HL-60 (cell line): ENCODE data around the gene AGMO.

ENCODE experiments used
- DNase-seq, 2 experiments: peaks; one replicate each; pipeline ENCODE4 v3.0.0-alpha.2; 2010 to 2020; ENCODE audit warnings: low read depth in 1 of 2, low spot score in 1 of 2
- H3K27ac ChIP-seq: fragments of 250-450 bp; sonication (Bioruptor Pico); replicated peaks from 2 replicates; pipeline ENCODE4 v1.5.1; 2020; ENCODE audit warnings: mild to moderate bottlenecking, moderate library complexity
- H3K27me3 ChIP-seq: fragments of 250-450 bp; sonication (Bioruptor Pico); 2 replicates; pipeline ENCODE4 v1.5.1; 2021; ENCODE audit warnings: mild to moderate bottlenecking, moderate library complexity; ENCODE audit not compliant: insufficient read depth, poor library complexity, severe bottlenecking
- H3K4me3 ChIP-seq: replicated peaks from 2 replicates; pipeline ENCODE4 v1.5.1; 2011; ENCODE audit warnings: mild to moderate bottlenecking, control low read depth, low read length; ENCODE audit not compliant: insufficient read depth
- GABPA ChIP-seq: IDR thresholded peaks from 2 replicates; pipeline ENCODE4 v1.6.1; 2012; ENCODE audit warnings: low read depth
- POLR2AphosphoS5 ChIP-seq: IDR thresholded peaks from 2 replicates; pipeline ENCODE4 v1.6.1; 2012; ENCODE audit warnings: low read depth
- SPI1 ChIP-seq: IDR thresholded peaks from 2 replicates; pipeline ENCODE4 v1.6.1; 2012; ENCODE audit warnings: low read depth, mild to moderate bottlenecking, borderline replicate concordance
- TF ChIP-seq, protein P1 (sequence below): IDR thresholded peaks from one replicate; pipeline ENCODE4 v1.5.1; 2011; ENCODE audit warnings: low read length, control low read depth, inconsistent platforms; ENCODE audit not compliant: insufficient read depth
- TF ChIP-seq, protein P2 (sequence below): IDR thresholded peaks from 2 replicates; pipeline ENCODE4 v1.6.1; 2012; ENCODE audit warnings: low read depth; ENCODE audit not compliant: insufficient replicate concordance

AGMO gene

DNA sequence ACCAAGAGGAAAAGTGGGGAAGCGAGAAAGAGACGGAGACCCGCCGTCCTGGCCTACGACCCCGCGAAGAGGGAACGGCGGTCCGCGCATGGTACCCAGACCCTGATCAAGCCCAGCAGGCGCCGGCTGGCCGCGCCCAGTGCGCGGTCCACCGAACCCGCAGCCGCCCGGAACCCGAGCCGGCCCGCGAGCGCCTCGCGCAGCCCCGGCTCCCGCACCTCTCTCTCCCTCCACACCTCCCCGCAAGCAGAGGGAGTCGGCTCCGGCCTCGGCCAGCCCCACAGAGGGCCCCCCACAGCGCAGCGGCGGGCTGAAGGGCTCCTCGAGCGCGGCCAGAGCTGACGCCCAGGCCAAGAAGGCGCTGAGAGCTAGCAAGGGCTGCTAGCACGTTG lies 164.7 kb downstream of the AGMO start:
- H3K27ac ChIP-seq = no peak overlapping the region
- H3K27me3 ChIP-seq = no peaks in the 10 kb centered on the region
- H3K4me3 ChIP-seq = no peak overlapping the region
- TF ChIP-seq, protein P1, sequence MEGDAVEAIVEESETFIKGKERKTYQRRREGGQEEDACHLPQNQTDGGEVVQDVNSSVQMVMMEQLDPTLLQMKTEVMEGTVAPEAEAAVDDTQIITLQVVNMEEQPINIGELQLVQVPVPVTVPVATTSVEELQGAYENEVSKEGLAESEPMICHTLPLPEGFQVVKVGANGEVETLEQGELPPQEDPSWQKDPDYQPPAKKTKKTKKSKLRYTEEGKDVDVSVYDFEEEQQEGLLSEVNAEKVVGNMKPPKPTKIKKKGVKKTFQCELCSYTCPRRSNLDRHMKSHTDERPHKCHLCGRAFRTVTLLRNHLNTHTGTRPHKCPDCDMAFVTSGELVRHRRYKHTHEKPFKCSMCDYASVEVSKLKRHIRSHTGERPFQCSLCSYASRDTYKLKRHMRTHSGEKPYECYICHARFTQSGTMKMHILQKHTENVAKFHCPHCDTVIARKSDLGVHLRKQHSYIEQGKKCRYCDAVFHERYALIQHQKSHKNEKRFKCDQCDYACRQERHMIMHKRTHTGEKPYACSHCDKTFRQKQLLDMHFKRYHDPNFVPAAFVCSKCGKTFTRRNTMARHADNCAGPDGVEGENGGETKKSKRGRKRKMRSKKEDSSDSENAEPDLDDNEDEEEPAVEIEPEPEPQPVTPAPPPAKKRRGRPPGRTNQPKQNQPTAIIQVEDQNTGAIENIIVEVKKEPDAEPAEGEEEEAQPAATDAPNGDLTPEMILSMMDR = no peak
- no peak for TF ChIP-seq GABPA
- TF ChIP-seq POLR2AphosphoS5 = no peak
- no peak for TF ChIP-seq SPI1
- TF ChIP-seq, protein P2, sequence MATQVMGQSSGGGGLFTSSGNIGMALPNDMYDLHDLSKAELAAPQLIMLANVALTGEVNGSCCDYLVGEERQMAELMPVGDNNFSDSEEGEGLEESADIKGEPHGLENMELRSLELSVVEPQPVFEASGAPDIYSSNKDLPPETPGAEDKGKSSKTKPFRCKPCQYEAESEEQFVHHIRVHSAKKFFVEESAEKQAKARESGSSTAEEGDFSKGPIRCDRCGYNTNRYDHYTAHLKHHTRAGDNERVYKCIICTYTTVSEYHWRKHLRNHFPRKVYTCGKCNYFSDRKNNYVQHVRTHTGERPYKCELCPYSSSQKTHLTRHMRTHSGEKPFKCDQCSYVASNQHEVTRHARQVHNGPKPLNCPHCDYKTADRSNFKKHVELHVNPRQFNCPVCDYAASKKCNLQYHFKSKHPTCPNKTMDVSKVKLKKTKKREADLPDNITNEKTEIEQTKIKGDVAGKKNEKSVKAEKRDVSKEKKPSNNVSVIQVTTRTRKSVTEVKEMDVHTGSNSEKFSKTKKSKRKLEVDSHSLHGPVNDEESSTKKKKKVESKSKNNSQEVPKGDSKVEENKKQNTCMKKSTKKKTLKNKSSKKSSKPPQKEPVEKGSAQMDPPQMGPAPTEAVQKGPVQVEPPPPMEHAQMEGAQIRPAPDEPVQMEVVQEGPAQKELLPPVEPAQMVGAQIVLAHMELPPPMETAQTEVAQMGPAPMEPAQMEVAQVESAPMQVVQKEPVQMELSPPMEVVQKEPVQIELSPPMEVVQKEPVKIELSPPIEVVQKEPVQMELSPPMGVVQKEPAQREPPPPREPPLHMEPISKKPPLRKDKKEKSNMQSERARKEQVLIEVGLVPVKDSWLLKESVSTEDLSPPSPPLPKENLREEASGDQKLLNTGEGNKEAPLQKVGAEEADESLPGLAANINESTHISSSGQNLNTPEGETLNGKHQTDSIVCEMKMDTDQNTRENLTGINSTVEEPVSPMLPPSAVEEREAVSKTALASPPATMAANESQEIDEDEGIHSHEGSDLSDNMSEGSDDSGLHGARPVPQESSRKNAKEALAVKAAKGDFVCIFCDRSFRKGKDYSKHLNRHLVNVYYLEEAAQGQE = no peak
- no peak for DNase-seq

DNA sequence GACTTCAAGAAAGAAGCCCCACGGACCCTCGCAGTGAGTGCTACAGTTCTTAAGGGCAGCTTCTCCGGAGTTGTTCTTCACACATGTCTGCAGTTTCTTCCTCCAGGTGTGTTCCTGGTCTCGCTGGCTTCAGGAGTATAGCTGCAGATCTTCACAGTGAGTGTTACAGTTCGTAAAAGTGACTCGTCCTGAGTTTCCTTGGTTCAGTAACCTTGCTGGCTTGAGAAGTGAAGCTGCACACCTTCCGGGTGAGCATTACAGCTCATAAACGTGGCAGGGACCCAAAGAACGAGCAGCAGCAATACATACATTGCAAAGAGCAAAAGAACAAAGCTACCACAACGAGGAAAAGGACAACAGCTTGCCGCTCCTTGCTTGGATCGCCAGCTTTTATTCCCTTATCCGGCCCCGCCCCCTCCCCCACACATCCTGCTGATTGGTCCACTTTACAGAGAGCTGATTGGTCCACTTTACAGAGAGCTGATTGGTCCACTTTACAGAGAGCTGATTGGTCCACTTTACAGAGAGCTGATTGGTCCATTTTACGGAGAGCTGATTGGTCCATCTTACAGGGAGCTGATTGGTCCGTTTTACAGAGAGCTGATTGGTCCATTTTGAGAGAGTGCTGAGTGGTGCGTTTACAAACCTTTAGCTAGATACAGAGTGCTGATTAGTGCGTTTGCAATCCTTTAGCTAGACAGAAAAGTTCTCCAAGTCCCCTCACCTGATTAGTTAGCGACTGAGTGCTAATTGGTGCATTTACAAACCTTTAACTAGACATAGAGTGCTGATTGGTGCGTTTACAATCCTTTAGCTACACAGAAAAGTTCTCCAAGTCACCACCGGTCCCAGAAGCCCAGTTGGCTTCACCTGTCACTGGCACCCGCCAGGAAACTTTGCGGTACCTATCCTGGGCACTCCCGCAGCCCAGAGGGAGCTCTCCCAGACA lies 165.3 kb downstream of the AGMO start:
- TF ChIP-seq POLR2AphosphoS5 = no peak
- no peak for TF ChIP-seq GABPA
- TF ChIP-seq, protein P2 = no peak
- TF ChIP-seq, protein P1 = no peak
- TF ChIP-seq SPI1 = no peak
- Histone ChIP-seq H3K27me3 (no peaks in the 10 kb centered on the region), H3K4me3 (no peak overlapping the region)

DNA sequence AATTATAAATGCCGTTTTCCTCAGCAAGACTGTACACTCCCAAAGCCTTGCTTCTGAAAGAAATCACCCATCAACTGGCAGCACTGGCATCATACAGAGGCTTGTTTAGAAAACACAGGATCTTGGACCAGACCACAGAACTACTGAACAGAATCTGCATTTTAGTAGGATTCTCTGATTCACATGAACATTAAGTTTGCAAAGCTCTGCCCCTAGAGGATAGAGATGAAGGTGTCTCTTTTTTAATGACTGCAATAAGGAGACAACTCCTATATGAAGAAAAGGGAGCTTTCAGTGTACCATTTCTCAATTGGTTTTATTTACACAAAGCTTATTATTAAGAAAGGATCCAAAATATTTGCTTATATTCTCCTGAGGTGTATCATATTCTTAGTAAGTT lies 172.7 kb downstream of the AGMO start:
- Histone ChIP-seq H3K27me3 (no peaks in the 10 kb centered on the region), H3K27ac (no peak overlapping the region), H3K4me3 (no peak overlapping the region)
- TF ChIP-seq SPI1 (no peak), GABPA (no peak)
- TF ChIP-seq, protein P1 = no peak
- TF ChIP-seq, protein P2 = no peak
- no peak for DNase-seq

More for the DNA sequence above, 165.3 kb downstream of the AGMO start:
- H3K27ac ChIP-seq = no peak overlapping the region
- no peak for DNase-seq
